Right lobe of liver (tissue), 4 donors: ENCODE results near the gene GTF2H3.

Experiments used
- CTCF ChIP-seq, 4 donors: fragments of 200-600 bp in 3 of 4; fragments of 450-650 bp in 1 of 4; IDR thresholded peaks; one replicate each; pipeline versions ENCODE4 v1.5.1 to v1.8.0; 2016 to 2022; ENCODE audit warnings: antibody characterized with exemption in 4 of 4, mild to moderate bottlenecking in 2 of 4
- POLR2A ChIP-seq: fragments of 450-650 bp; IDR thresholded peaks from one replicate; pipeline ENCODE4 v1.6.1; 2017; ENCODE audit warnings: antibody characterized with exemption, mild to moderate bottlenecking
- donor health status: DM: no; HTN: no; CAD: no.
- donor health status: DM: no; HTN: no; CAD: no.
- donor health status: DM: no; HTN: yes; CAD: no.

- TF ChIP-seq CTCF (IDR thresholded peaks at IDR 0.05) = peak; percentile 42 to 68 (median 60)
- peak; percentile 51 for TF ChIP-seq POLR2A
Observed at GRCh38 chr12:123601602-123602489, 31.8 kb upstream of the GTF2H3 start, which contains the start of gene DDX55.
